K562 (cell line): Measurements from ENCODE around the gene SPECC1L. TPM values are rescaled to one million over a fixed set of nuclear protein-coding genes. Genes with fewer than 3 reads are reported as not detected.

ENCODE experiments used
- ATAC-seq: fragments of 200-7000 bp; cut with Tn5 transposase; 3 replicates; pipeline ENCODE4 v1.9.1; 2020; ENCODE audit warnings: moderate library complexity
- BruUV-seq: library from RNA; stranded (reverse); fragments of 400-500 nt; replicated peaks from 2 replicates; lab custom pipeline; 2021; lab: Mats Ljungman, UMichigan
- CTCF ChIA-PET: fragments of 300-600 bp; formaldehyde crosslinking; extraction: SDS; loops from one replicate; lab custom pipeline; 2021; ENCODE audit warnings: low intra/inter-chr PET ratio; lab: Yijun Ruan, JAX
- POLR2A ChIA-PET: fragments of 300-600, 350-650 bp; sonication (Branson Sonifier 250); formaldehyde crosslinking; extraction: SDS; loops from one replicate; lab custom pipeline; 2021; ENCODE audit warnings: antibody characterized with exemption, inconsistent platforms; lab: Yijun Ruan, JAX
- DNase-seq, 4 experiments: peaks; one replicate each; pipeline versions ENCODE4 v3.0.0 to v3.0.0-alpha.2; 2011 to 2018; ENCODE audit warnings: low spot score in 3 of 4, mixed read lengths in 3 of 4; ENCODE audit errors: extremely low read depth in 1 of 4
- FAIRE-seq: peaks from 2 replicates; lab custom pipeline; 2011; peaks lifted over from hg19 to GRCh38; lab: Jason Lieb, UNC
- H2AFZ ChIP-seq: 2 replicates; pipeline ENCODE4 v1.6.0; 2011; ENCODE audit warnings: low read depth, low read length, control low read depth, inconsistent platforms
- H3K27ac ChIP-seq: fragments of 200-600 bp; 3 replicates; pipeline ENCODE4 v1.8.0; 2011; ENCODE audit warnings: low read depth, mild to moderate bottlenecking, control low read depth, inconsistent platforms, low read length, moderate library complexity, mixed read lengths; ENCODE audit errors: extremely low read depth
- H3K27me3 ChIP-seq, 2 experiments: fragments of 300-600 bp in 1 of 2; 2 replicates in 1 of 2; 3 replicates in 1 of 2; pipeline versions ENCODE4 v1.6.0 to v1.8.0; 2011; ENCODE audit warnings: inconsistent platforms in 2 of 2, low read length in 2 of 2, mild to moderate bottlenecking in 1 of 2, mixed read lengths in 1 of 2, moderate library complexity in 1 of 2; ENCODE audit not compliant: control insufficient read depth in 2 of 2, insufficient read depth in 2 of 2
- H3K36me3 ChIP-seq: fragments of 300-600 bp; 3 replicates; pipeline ENCODE4 v1.8.0; 2011; ENCODE audit warnings: mild to moderate bottlenecking, low read length, inconsistent platforms; ENCODE audit not compliant: control insufficient read depth, insufficient read depth
- H3K4me1 ChIP-seq, 2 experiments: fragments of 200-600 bp in 1 of 2; replicated peaks in 1 of 2; 2 replicates in 1 of 2; 3 replicates in 1 of 2; pipeline versions ENCODE4 v1.5.1 to v1.8.0; 2011; ENCODE audit warnings: inconsistent platforms in 2 of 2, low read length in 2 of 2, mild to moderate bottlenecking in 1 of 2, mixed read lengths in 1 of 2, moderate library complexity in 1 of 2; ENCODE audit not compliant: control insufficient read depth in 2 of 2, insufficient read depth in 2 of 2
- H3K4me2 ChIP-seq: 2 replicates; pipeline ENCODE4 v1.6.1; 2011; ENCODE audit warnings: low read length, control low read depth, inconsistent platforms, mixed read lengths; ENCODE audit not compliant: insufficient read depth
- H3K4me3 ChIP-seq: fragments of 200-600 bp; sonication (generic), shearing (Covaris generic); 2 replicates; pipeline ENCODE4 v1.5.1; 2016; ENCODE audit warnings: control low read depth, inconsistent platforms
- H3K79me2 ChIP-seq: fragments of 200-600 bp; 3 replicates; pipeline ENCODE4 v1.8.0; 2011; ENCODE audit warnings: low read length, inconsistent platforms; ENCODE audit not compliant: control insufficient read depth, insufficient read depth
- H3K9ac ChIP-seq, 2 experiments: 2 replicates each; pipeline versions ENCODE4 v1.6.0 to v1.6.1; 2011; ENCODE audit warnings: low read depth in 2 of 2, low read length in 2 of 2, control low read depth in 1 of 2, inconsistent platforms in 1 of 2, mild to moderate bottlenecking in 1 of 2, mixed read lengths in 1 of 2; ENCODE audit not compliant: insufficient read depth in 1 of 2
- H3K9me1 ChIP-seq: one replicate; pipeline ENCODE4 v1.6.0; 2011; ENCODE audit warnings: inconsistent platforms, mild to moderate bottlenecking, low read length, moderate library complexity; ENCODE audit not compliant: control insufficient read depth, insufficient read depth
- H3K9me3 ChIP-seq: replicated peaks from 2 replicates; pipeline ENCODE4 v1.5.1; 2011; ENCODE audit warnings: low read depth, low read length, inconsistent platforms; ENCODE audit not compliant: control insufficient read depth, insufficient read depth
- H4K20me1 ChIP-seq: replicated peaks from 2 replicates; pipeline ENCODE4 v1.6.1; 2011; ENCODE audit warnings: low read length, inconsistent platforms, mixed read lengths; ENCODE audit not compliant: control insufficient read depth, insufficient read depth
- FOXM1 ChIP-seq, 2 experiments: fragments of 450-650 bp in 1 of 2; sonication (generic) in 1 of 2; formaldehyde crosslinking in 1 of 2; IDR thresholded peaks; 2 replicates each; pipeline versions ENCODE4 v1.6.1 to v1.9.0; 2017 to 2022; ENCODE audit warnings: low read depth in 2 of 2, mild to moderate bottlenecking in 2 of 2, missing genetic modification reagents in 1 of 2, moderate library complexity in 1 of 2
- HOXB6 ChIP-seq: fragments of 250-450 bp; sonication (Bioruptor Pico); IDR thresholded peaks from 2 replicates; pipeline ENCODE4 v1.5.1; 2022; ENCODE audit warnings: mild to moderate bottlenecking, borderline replicate concordance
- LCOR ChIP-seq: sonication (generic); formaldehyde crosslinking; IDR thresholded peaks from 2 replicates; pipeline ENCODE4 v1.8.0; 2022; ENCODE audit warnings: mild to moderate bottlenecking, missing genetic modification reagents
- NFATC3 ChIP-seq: fragments of 450-650 bp; IDR thresholded peaks from 2 replicates; pipeline ENCODE4 v1.6.1; 2017; ENCODE audit warnings: mild to moderate bottlenecking
- NFE2L1 ChIP-seq: fragments of 450-650 bp; IDR thresholded peaks from 2 replicates; pipeline ENCODE4 v1.6.1; 2016; ENCODE audit warnings: missing genetic modification characterization, low read depth, mild to moderate bottlenecking, missing compliant biosample characterization, moderate library complexity, borderline replicate concordance
- PHTF2 ChIP-seq: fragments of 250-450 bp; sonication (Bioruptor Pico); IDR thresholded peaks from 2 replicates; pipeline ENCODE4 v1.5.0; 2021; ENCODE audit warnings: mild to moderate bottlenecking
- SIN3B ChIP-seq: fragments of 450-650 bp; IDR thresholded peaks from 2 replicates; pipeline ENCODE4 v1.6.1; 2017; ENCODE audit warnings: low read depth, mild to moderate bottlenecking, moderate library complexity
- TEAD1 ChIP-seq, 2 experiments: fragments of 450-650 bp in 1 of 2; sonication (generic) in 1 of 2; formaldehyde crosslinking; IDR thresholded peaks; 2 replicates each; pipeline versions ENCODE4 v1.4.0 to v1.8.0; 2020 to 2022; ENCODE audit warnings: mild to moderate bottlenecking in 2 of 2, missing genetic modification reagents in 1 of 2
- THRA ChIP-seq: fragments of 450-650 bp; IDR thresholded peaks from 2 replicates; pipeline ENCODE4 v1.6.1; 2017; ENCODE audit warnings: mild to moderate bottlenecking, moderate library complexity
- XRCC4 ChIP-seq: IDR thresholded peaks from one replicate; pipeline ENCODE4 v1.6.1; 2011; ENCODE audit not compliant: insufficient read depth, insufficient read length; ENCODE audit errors: extremely low read depth
- ZFP30 ChIP-seq: fragments of 250-450 bp; sonication (Bioruptor Pico); IDR thresholded peaks from 2 replicates; pipeline ENCODE4 v1.8.0; 2022; ENCODE audit warnings: moderate library complexity, mild to moderate bottlenecking, inconsistent platforms, borderline replicate concordance
- ZNF121 ChIP-seq: sonication (generic); formaldehyde crosslinking; conservative IDR thresholded peaks from 2 replicates; pipeline ENCODE4 v1.8.0; 2022; ENCODE audit warnings: missing genetic modification reagents
- ZNF232 ChIP-seq: sonication (generic); formaldehyde crosslinking; IDR thresholded peaks from 2 replicates; pipeline ENCODE4 v1.8.0; 2022; ENCODE audit warnings: mild to moderate bottlenecking, missing genetic modification reagents
- ZNF431 ChIP-seq: sonication (generic); formaldehyde crosslinking; IDR thresholded peaks from 2 replicates; pipeline ENCODE4 v1.8.0; 2022; ENCODE audit warnings: mild to moderate bottlenecking, missing genetic modification reagents
- ZZZ3 ChIP-seq: fragments of 450-650 bp; IDR thresholded peaks from 2 replicates; pipeline ENCODE4 v1.6.1; 2016; ENCODE audit warnings: antibody characterized with exemption, mild to moderate bottlenecking, moderate library complexity
- WGBS: fragments of 100-300 bp; shearing (Covaris generic); methylation state at CpG from one replicate; pipeline ENCODE4 v1.1.6; 2016; ENCODE audit warnings: low coverage, mixed read lengths; ENCODE audit not compliant: insufficient coverage; ENCODE audit errors: missing lambda C conversion rate; 5-methylcytosine and 5-hydroxymethylcytosine counted together
- in situ Hi-C: fragments of 300-500 bp; cut with MboI; formaldehyde crosslinking; loops from 4 replicates; pipeline ENCODE4 v1.15.0; 2018; ENCODE audit warnings: inconsistent platforms, mixed read lengths
- intact Hi-C: fragments of 100-400 bp; cut with micrococcal nuclease; formaldehyde crosslinking; loops from 2 replicates; pipeline ENCODE4 v1.14.2; 2022
- polyA plus RNA-seq, 8 experiments: library from polyadenylated mRNA; depleted of rRNA in 4 of 8; stranded (reverse) in 5 of 8; unstranded in 3 of 8; fragments of >200 nt; fragmentation: Nextera tagmentation in 2 of 8; fragmentation: Illumina TruSeq in 1 of 8; extraction: Ambion mirVana in 2 of 8; extraction: Trizol in 1 of 8; gene quantifications; 2 replicates each; pipeline versions ENCODE4 v1.2.1 to v1.2.3, GENCODE V29; 2011 to 2014; ENCODE audit warnings: inconsistent platforms in 1 of 8, missing spikeins in 1 of 8
- total RNA-seq, 7 experiments: library from RNA; depleted of rRNA in 6 of 7; stranded (reverse); fragments of >200 nt in 6 of 7; fragmentation: Illumina TruSeq in 2 of 7; extraction: Trizol in 2 of 7; gene quantifications; 2 replicates each; pipeline versions ENCODE4 v1.2.1 to v1.2.3, GENCODE V29; 2011 to 2021; ENCODE audit warnings: low replicate concordance in 1 of 7

The SPECC1L gene
- total and polyA plus RNA-seq, 9 of the 15 experiments (the other 6 are each of a cell fraction or from before 2014, with no cell fraction given) = 1.4 to 27.9 (median 14.5) TPM

GRCh38 chr22:24319451-24319850 is 48.8 kb downstream of the SPECC1L start:
- CTCF ChIA-PET = no interaction called here
- BruUV-seq = no TSS peak

GRCh38 chr22:24321999-24322398 is 51.4 kb downstream of the SPECC1L start:
- Histone ChIP-seq H3K27ac (no peak overlapping the region), H2AFZ (no peak overlapping the region), H3K4me1 (no peaks in the 10 kb centered on the region), H3K4me3 (no peak overlapping the region), H3K27me3 (no peaks in the 10 kb centered on the region), H3K9me1 (no peaks in the 10 kb centered on the region), H3K9ac (no peak overlapping the region), H3K36me3 (peaks cover 45% of the 10 kb centered on the region), H3K9me3 (no peaks in the 10 kb centered on the region; the same call in 1 of the 2 replicates), H4K20me1 (no peaks in the 10 kb centered on the region), H3K4me2 (no peak overlapping the region), H3K79me2 (no peaks in the 10 kb centered on the region)
- intact Hi-C loops = loop anchor here (10.0 kb wide), 2 partner anchors 73 to 203 kb away; no protein-coding TSS in a partner anchor
- no TSS peak for BruUV-seq
- in situ Hi-C loops = loop anchor here (5.0 kb wide), 1 partner anchor 200 kb away; no protein-coding TSS in a partner anchor
- FAIRE-seq = no peak
- ATAC-seq = no peak
- 94% methylated on average over 5 of the region's 13 CpGs for WGBS
- no peak for DNase-seq
- POLR2A ChIA-PET = interaction anchor here (0.6 kb wide), 1 partner anchor 439 kb away, joined by 3 read pairs; no protein-coding TSS in a partner anchor
- CTCF ChIA-PET = no interaction called here
- TF ChIP-seq HOXB6 (no peak), ZNF431 (no peak), NFE2L1 (no peak), XRCC4 (no peak), LCOR (CRISPR knock-in tag) (no peak), SIN3B (no peak), ZFP30 (CRISPR knock-in tag) (no peak), TEAD1 (CRISPR knock-in tag; IDR thresholded peaks at IDR 0.05) (no peak), ZNF232 (CRISPR knock-in tag) (no peak), ZNF121 (CRISPR knock-in tag) (no peak), NFATC3 (no peak), ZZZ3 (no peak), PHTF2 (CRISPR knock-in tag) (no peak), THRA (no peak)

More at GRCh38 chr22:24319451-24319850, 48.8 kb downstream of the SPECC1L start:
- 98% methylated on average over 3 of the region's 3 CpGs for WGBS
- H3K27me3 ChIP-seq = no peaks in the 10 kb centered on the region
- no peaks in the 10 kb centered on the region for H4K20me1 ChIP-seq
- no peak overlapping the region for H3K4me3 ChIP-seq
- TF ChIP-seq FOXM1 (IDR thresholded peaks at IDR 0.05; ENCODE audit: low read depth) (no peak), FOXM1 (CRISPR knock-in tag; IDR thresholded peaks at IDR 0.05; ENCODE audit: low read depth) (no peak)
- H3K79me2 ChIP-seq = no peaks in the 10 kb centered on the region
- H3K9ac ChIP-seq = no peak overlapping the region
- H3K36me3 ChIP-seq = peaks cover 46% of the 10 kb centered on the region
- ATAC-seq = no peak
- no peaks in the 10 kb centered on the region for H3K4me1 ChIP-seq
- no peaks in the 10 kb centered on the region for H3K9me1 ChIP-seq
- intact Hi-C loops (no loop called here), in situ Hi-C loops (no loop called here)
- no peak for DNase-seq
- no peak for FAIRE-seq
- no peak overlapping the region for H3K27ac ChIP-seq
- no peak overlapping the region for H3K4me2 ChIP-seq
- no peak overlapping the region for H2AFZ ChIP-seq
- POLR2A ChIA-PET = no interaction called here
- H3K9me3 ChIP-seq = no peaks in the 10 kb centered on the region; the same call in 1 of the 2 replicates
